PFSK-1 (cell line): ENCODE results near the gene MED8.

Experiments
- FOXP2 ChIP-seq: optimal IDR thresholded peaks from 2 replicates; pipeline ENCODE3; 2011; ENCODE audit warnings: borderline replicate concordance, control low read depth, inconsistent platforms; ENCODE audit not compliant: insufficient read depth; ENCODE audit errors: extremely low read length, extremely low read depth
- POLR2AphosphoS5 ChIP-seq: IDR thresholded peaks from 2 replicates; pipeline ENCODE4 v1.6.1; 2012; ENCODE audit warnings: low read depth, mild to moderate bottlenecking, control low read depth, low read length, moderate library complexity
- SIN3A ChIP-seq: IDR thresholded peaks from 2 replicates; pipeline ENCODE4 v1.6.1; 2012; ENCODE audit warnings: mild to moderate bottlenecking, low read length, moderate library complexity, borderline replicate concordance; ENCODE audit not compliant: insufficient read depth
- TAF1 ChIP-seq: IDR thresholded peaks from 2 replicates; pipeline ENCODE4 v1.6.1; 2012; ENCODE audit warnings: low read length, control low read depth, borderline replicate concordance; ENCODE audit not compliant: insufficient read depth
- TF ChIP-seq, protein P1 (sequence below), 2 experiments: IDR thresholded peaks; 2 replicates each; pipeline versions ENCODE4 v1.6.1 to v1.8.0; 2011 to 2012; ENCODE audit warnings: low read depth in 2 of 2, low read length in 2 of 2, control low read depth in 1 of 2, inconsistent platforms in 1 of 2, mild to moderate bottlenecking in 1 of 2, moderate library complexity in 1 of 2; ENCODE audit not compliant: insufficient read depth in 1 of 2

The MED8 gene

DNA sequence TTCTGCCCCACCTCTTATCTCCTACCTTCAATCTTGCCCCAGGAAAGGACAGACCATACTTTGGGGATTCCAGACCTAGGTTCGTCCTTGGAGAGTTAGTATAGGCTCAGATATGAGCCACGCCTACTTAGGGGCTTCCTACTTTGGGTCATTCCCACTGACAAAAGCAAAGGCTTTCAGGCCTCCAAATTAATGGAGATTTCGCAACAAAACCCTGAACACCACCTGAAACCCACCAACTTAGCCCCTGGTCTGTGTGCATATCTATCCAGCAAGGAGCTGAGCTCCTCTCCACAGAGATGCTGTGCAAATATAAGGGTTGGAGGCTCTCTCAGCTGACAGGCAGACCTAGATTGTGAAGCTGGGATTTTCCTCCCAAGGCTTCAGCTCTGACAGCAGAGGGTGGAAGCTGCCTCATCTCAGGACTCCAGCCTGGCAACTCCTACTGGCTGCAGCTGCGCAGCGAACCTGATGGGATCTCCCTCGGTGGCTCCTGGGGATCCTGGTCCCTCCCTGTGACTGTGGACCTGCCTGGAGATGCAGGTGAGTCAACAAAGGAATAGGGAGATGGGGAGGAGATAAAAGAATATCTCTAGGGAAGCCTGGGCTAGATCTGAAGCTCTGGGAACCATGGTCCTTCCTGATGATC, 49.9 kb downstream of the MED8 start:
- no peak for TF ChIP-seq TAF1

GRCh38 chr1:43338001-43338400, 51.6 kb downstream of the MED8 start:
- TF ChIP-seq FOXP2 (no peak), SIN3A (no peak), POLR2AphosphoS5 (no peak), TAF1 (no peak)
- TF ChIP-seq, protein P1, sequence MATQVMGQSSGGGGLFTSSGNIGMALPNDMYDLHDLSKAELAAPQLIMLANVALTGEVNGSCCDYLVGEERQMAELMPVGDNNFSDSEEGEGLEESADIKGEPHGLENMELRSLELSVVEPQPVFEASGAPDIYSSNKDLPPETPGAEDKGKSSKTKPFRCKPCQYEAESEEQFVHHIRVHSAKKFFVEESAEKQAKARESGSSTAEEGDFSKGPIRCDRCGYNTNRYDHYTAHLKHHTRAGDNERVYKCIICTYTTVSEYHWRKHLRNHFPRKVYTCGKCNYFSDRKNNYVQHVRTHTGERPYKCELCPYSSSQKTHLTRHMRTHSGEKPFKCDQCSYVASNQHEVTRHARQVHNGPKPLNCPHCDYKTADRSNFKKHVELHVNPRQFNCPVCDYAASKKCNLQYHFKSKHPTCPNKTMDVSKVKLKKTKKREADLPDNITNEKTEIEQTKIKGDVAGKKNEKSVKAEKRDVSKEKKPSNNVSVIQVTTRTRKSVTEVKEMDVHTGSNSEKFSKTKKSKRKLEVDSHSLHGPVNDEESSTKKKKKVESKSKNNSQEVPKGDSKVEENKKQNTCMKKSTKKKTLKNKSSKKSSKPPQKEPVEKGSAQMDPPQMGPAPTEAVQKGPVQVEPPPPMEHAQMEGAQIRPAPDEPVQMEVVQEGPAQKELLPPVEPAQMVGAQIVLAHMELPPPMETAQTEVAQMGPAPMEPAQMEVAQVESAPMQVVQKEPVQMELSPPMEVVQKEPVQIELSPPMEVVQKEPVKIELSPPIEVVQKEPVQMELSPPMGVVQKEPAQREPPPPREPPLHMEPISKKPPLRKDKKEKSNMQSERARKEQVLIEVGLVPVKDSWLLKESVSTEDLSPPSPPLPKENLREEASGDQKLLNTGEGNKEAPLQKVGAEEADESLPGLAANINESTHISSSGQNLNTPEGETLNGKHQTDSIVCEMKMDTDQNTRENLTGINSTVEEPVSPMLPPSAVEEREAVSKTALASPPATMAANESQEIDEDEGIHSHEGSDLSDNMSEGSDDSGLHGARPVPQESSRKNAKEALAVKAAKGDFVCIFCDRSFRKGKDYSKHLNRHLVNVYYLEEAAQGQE (IDR thresholded peaks at IDR 0.05; ENCODE audit: insufficient read depth in 1 of 2, low read depth in 2 of 2, low read length in 2 of 2): no peak

GRCh38 chr1:43337588-43337987, 52.0 kb downstream of the MED8 start, which contains the start of gene MPL:
TSS of gene MPL (plus strand) at chr1:43337818. CDS start at chr1:43337849, 31 bp downstream.
- TF ChIP-seq SIN3A (no peak), POLR2AphosphoS5 (no peak), FOXP2 (no peak), TAF1 (no peak)
- TF ChIP-seq, protein P1 (IDR thresholded peaks at IDR 0.05; ENCODE audit: insufficient read depth in 1 of 2, low read depth in 2 of 2, low read length in 2 of 2): no peak

GRCh38 chr1:43334453-43335205, 55.0 kb downstream of the MED8 start:
- TF ChIP-seq SIN3A (no peak), FOXP2 (no peak), POLR2AphosphoS5 (no peak), TAF1 (no peak)
- TF ChIP-seq, protein P1 (IDR thresholded peaks at IDR 0.05; ENCODE audit: insufficient read depth in 1 of 2, low read depth in 2 of 2, low read length in 2 of 2): no peak
